Central memory CD4-positive, alpha-beta T cell (primary cell): ENCODE measurements around the gene GABRA5.
"Not testable (repeated sequence)": the region's sequence is repeated elsewhere in the genome, so short reads cannot be mapped to it uniquely, and the experiment has no call there.

ENCODE experiments used
- DNase-seq: peaks from one replicate; pipeline ENCODE4 v3.0.0; 2022

The GABRA5 gene

DNA sequence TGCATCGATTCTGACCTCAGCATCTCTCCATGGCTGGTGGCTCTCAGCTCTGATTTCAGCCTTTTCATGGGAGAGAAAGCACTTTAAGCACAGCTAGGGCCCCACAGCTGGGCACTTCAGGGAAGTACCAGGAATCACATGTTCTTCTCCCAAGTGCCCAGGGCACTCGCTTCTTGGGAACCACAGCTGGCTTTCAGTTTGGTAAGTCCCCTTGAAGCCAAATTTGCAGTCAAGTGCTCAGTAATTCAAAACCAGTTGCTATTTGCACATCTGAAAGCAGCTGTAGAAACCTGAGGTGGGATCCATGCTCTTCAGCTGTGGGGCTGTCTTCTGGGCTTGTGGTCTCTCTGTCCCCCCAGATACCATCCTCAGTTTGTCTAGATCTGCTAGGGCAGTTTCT is 12.8 kb downstream of the GABRA5 start:
- no peak for DNase-seq

DNA sequence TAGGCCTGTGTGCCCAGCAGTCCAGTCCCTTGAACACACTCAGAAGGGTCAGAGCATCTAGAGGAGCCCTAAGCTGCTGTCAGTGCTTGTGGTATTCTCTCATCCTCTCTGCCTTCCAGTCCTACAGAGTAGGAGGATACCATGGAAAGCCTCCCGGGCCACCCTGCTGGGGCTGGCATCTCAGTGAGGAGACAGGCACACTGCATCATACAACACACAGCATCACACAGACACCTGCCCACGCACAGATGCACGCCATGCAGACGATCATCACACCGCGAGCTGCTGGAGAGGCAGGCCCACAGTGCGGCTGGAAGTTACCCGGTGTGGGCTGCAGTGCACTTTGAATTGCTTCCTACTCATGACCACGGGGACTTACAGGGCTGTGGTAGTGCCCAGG is 15.2 kb downstream of the GABRA5 start:
- DNase-seq, result no peak

DNA sequence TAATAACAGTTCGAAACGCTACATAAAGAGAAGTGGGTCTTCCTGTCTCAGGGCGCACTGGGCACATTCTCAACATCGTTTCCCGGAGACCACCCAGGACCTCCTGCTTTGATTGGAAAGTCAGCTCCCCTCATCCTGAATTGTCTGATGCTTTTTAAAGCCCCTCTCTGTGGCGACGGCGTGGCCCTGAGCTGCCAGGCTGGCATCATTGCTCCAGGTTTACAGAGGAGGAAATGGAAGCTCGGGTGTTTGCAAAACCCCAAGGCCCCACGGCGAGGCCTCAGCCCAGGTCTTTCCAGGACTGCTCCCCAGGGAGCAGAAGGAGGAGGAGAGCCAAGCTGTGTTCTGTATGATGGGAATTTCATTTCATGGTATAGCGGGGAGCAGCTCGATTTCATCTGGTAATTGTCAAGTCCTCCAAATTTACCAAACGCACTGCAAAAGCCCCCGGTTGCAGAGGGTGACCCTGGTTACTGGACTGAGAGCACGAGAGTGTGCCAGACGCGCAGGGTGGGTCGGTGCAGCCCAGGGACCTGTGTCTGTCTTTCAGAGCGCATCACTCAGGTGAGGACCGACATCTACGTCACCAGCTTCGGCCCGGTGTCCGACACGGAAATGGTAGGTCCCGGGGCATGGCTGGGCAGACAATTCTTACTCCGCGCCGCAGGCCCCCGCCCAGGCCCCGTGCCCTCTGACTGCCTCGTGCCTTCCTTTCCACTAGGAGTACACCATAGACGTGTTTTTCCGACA is 15.9 kb downstream of the GABRA5 start:
- no peak for DNase-seq

DNA sequence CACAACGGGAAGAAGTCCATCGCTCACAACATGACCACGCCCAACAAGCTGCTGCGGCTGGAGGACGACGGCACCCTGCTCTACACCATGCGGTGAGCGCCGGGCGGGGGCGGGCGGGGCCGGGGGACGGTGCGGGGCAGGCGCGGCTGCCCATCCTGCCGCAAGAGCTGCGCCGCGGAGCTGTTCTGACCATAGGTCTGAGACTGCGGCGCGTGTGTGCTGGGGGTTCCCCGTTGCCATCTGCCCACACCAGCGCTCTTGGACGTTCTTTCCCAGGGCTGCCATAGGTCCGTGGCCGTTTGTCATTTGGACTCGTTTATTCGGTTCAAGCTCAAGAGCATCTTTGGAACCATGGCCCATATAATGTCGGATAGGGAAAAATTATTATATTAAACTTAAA is 16.6 kb downstream of the GABRA5 start:
- no peak for DNase-seq

DNA sequence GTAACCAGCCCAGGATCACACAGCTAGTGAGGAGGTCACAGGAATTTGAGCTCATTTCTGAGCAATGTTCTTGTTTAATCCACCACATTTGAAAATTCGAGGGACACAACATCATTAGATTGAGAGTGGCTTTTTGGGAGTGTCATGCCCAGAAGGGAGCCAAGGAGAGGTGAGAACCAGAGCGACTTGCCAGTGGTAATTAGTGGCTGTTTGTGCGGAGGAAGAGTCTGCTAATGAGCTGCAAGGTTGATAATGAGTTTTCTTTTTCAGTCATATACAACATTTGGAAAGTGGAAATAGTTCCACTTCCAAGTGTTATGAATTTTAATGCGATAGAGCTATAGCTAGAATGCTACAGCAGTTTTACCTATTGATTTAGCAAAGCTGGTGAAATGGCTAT is 19.7 kb downstream of the GABRA5 start:
- no peak for DNase-seq

DNA sequence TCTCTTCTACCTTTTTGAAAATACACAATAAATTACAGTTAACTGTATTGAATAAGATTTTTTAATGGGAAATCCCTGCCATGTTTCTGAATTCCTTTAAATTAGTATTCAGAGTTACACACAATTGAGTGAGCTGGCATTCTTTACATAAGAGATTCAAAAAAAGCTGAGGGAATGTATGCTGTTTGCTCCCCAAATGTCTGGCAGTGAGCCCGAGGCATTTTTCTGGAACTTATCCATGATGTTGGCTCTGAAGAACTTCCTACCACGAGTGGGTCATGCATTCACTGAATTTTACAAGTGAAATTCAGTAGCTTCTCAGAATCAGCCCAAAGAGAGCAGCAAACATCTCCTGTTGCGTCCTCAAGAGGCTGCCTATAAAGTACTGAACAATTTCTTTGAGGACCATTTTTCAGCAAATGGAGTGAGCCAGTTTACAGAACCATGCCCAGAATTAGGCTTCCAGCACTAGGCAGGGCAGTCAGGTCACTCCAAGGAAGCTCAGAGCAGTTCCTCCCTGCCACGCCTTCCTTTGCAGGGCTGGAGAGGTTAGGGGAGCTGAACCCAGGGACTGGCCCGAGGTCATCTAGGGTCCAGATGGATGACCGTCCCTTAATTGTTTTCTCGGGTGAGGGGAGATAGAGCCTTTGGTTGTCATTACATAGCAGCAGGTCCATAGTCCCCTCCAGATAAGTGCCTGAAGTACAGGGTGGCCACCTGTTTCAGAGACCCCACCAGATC is 21.2 kb downstream of the GABRA5 start:
- no peak for DNase-seq

DNA sequence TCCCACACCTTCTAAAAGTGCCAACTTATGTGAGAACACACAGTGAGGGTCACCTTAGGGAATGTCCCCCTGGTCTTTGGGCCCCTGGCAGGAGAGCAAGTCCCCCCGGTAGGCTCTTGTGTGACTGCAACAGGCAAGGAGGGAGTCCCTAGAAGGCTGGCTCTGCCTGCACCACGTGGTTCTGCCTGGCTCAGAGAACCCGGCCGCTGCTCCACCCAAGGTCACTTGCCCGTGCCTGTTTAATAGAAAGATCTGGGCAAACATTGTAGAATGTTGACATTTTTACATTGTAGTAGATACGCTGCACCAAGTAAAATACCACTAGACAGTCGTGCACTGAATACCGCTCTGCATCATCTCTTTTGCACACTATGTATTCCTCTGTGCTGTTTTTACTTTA is 21.9 kb downstream of the GABRA5 start:
- DNase-seq, result no peak

DNA sequence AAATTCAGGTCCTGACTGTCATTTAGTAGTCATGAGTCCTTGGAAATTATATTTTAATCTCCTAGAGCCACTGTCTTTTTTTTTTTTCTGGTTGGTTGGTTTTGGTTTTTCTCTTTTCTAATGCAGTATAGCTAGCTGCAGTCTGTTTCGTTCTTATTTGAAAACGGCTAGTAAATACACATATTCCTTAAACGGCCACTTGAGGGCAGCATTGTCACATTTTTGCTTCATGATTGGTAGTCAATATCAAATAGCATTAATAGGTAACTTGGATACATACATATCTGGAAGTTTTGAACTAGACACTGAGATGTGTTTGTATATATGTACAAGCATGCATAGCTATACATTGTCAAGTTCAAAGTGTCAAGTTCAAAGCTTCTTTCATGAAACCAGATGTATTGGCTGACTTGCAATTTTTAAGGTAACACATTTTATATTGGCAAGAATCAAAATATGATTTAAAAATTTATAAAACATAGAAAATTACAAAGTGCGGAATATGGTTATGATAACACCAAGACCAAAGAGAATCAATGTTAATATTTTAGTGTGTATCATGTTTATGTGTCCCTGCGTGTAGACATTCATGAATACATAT is 22.5 kb downstream of the GABRA5 start:
- DNase-seq, result peak; percentile 6

DNA sequence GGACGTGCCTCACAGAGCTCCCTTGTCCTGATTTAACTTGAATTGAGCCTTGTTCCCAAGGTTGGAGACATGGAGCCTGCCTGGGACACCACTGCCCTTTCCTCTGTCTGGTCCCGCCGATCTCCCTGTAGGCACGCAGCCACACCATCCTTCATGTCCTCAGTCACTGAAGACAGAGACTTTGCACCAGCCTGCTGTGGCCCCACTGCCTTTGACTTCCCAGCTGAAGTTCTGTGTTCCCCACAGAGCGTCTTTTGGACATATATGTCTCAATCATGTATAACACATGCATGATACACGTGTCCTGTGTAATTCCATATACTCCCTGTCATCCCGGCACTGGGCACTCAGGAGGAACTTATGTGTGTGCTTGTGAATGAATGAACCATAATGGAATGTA is 23.6 kb downstream of the GABRA5 start:
- no peak for DNase-seq

DNA sequence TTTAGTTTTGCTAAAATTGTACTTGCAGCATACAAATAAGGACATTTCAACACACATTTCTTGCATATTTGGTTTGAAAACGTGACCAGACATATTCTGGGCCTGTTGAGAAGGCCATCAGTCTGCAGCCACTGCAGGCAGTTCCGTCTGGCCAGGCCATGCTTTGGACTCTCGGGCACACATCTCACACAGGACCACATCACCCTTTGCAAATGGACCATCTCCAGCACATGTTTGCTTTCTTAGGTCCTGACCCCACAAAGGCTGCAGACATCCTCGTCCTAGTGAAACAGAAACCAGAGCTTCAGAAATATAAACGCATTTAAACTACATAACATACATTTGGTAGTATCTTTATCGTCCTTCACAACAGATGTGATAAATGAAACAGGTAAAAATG is 24.1 kb downstream of the GABRA5 start:
- no peak for DNase-seq

DNA sequence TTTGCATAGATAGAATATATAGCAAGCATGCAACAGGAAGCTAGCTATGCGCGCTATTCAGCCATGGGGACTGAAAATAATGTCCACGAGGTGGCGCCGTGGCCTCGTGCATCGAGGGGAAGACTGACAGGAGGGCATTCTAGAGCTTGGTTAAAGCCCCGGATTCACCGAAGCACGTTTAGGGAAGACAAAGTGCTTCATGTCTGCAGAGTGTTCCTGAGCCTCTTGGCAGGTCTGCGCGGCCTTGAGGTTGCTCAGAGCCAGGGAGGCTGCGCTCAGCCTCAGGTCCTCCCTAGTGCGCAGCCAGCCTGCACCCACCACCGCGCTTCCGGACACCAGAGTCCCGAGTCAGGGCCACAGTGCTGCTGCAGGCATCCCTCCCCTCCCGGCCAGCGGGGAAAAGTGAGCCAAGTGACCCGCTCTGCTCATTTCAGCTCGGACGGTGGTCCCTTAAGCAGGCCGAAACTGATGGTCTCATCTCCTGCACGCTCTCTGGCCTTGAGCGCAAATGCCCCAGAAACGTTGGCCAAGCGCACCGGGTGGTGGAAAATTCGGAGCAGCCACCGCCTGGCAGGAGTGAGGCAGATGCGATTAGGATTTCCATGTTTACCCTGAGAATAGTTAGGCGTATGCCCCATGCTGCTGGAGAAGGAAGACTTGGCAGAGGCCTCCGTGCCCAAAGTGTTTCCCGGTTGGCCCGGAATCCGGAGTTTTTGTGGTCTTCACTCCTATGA is 24.8 kb downstream of the GABRA5 start:
- no peak for DNase-seq

DNA sequence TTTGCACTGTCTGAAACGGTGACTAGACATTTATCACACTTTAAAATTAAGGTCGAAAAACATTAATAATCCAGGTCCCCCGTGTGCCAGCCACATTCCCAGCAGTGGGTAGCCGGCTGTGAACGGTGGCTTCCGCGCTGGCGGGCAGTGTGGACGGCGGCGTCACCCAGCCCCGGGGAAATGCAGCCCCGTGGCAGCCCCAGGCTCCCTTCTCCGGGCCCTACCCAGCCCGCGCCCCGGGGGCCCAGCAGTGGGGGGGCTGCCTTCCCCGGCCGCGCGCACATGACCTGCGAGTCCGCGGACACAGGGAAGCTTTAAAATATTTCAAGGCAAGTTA is 25.3 kb downstream of the GABRA5 start:
- no peak for DNase-seq

DNA sequence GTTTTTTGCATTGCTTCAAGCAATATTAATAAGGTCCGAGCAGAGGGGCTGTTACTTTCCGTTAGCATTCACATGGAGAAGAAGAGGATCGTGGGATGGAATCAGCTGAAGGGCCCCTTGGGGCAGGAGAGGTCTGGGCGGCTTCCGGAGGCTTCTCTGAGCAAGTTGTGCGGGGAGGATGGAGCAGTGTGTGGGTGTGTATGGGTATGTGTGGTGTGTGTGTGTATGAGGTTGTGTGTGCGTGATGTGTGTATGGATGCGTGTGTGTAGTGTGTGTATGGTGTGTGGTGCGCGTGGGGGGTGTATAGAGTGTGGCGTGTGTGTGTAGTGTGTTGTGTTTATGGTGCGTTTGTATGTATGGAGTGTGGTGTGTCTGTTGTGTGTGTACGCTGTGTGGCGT is 25.8 kb downstream of the GABRA5 start:
- DNase-seq, result no peak

DNA sequence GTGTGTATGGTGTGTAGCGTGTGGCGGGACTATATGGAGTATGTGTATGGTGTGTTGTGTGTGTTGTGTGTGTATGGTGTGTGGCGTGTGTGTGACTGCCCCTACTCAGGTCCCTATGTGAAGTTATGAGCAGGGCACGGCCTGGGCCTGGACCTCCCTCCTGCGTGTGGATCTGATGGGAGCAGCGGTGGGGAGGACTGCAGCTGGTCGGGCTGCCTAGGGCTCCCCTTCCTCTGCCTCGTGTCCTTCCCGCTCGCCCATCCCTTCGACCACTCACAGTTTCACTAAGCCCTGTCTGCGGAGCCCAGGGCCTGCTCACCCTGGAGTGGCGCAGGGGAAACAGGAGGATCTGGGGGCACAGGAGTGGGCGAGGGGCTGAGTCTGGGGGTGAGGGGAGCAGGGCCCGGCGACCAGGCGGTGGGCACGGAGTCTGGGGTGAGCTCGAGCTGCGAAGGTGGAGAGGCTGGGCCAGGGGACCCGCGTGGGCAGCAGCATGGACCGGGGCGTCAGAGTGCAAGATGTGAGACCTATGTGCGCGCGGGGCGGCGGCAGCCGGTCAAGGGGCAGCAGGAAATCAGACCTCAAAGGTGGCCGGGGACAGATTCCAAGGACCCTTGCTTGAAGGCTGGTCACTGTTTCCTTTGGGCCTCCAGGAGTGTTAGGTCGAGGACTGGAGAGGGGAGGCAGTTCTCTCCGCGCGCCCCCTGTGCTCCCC is 26.6 kb downstream of the GABRA5 start:
- DNase-seq, result no peak

DNA sequence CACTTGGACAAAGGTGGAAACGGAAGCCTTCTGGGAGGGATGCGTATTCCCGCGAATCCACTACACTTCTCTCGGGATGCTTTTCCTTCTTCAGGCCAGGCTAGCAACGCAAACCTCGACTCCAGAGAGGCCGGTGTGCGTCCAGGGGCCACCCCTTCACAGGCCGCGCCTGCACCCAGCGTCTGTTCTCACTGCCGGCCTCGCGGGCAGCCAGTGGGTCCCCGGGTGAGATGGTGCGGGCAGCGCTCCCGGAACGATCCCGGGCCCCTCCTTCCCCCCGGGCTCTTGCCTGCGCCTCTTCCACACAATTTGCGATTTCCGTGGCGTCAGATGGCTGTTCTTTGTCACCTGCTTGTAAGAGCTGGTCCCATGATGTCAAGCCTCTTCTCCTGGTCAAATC is 27.3 kb downstream of the GABRA5 start:
- no peak for DNase-seq

DNA sequence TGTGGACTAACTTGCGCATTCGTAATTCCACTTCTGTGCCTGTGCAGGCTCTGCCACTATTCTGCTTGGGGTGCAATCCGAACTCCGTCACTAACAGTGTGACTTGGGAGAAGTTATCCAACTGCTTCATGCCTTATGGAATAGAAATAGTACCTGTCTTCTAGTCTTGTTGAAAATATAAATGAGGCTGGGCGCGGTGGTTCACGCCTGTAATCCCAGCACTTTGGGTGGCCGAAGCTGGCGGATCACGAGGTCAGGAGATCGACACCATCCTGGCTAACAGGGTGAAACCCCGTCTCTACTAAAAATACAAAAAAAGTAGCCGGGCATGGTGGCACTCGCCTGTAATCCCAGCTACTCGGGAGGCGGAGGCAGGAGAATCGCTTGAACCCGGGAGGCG is 28.5 kb downstream of the GABRA5 start:
- DNase-seq, result not testable (repeated sequence)

DNA sequence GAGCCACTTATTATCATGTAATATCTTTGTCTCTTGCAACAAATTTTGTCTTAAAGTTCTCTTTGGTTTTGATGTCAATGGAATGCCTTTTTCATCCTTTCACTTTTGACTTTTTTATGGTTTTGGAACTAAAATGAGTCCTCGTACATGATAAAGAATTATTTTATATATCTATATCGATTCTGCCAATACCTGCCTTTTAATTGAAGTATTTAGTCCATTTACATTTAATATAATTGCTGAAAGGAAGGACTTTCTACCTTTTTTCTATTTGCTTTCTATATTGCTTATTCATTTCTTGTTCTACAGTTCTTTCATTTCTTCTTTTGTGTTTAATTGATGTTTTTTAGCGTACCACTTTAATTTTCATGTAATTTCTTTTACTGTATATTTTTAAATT is 32.8 kb downstream of the GABRA5 start:
- no peak for DNase-seq

DNA sequence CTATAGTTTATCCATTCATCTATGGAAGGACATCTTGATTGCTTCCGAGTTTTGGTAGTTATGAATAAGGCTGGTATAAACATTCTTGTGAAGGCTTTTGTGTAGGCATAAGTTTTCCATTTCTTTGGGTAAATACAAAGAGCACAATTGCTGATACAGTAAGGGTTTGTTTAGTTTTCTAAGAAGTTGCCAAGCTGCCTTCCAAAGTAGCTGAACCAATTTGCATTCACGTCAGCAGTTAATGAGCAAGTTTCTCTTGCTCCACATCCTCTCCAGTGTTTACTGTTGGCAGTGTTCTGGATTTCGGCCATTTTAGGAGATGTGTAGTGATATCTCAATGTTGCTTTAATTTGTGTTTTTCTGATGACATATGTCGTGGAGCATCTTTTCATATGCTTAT is 34.2 kb downstream of the GABRA5 start:
- no peak for DNase-seq

DNA sequence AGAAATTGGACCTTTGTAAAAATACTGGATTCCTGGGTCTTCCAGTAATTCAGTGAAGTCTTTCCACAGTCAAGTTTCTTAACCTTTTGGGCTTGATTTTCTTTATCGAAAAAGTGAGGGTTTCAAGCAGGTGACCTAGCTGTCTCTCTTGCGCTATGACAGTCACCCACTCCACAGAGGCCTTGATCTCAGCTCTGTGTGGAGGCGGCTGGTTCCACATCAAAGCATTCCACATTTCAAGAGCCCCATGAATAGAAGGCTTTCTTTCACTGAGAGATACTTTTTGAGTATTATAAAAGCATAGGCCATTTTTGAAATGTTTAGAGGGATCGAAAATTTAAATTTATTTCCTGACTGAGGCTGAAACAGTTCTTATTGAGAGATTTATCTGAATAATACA is 43.9 kb downstream of the GABRA5 start:
- no peak for DNase-seq

DNA sequence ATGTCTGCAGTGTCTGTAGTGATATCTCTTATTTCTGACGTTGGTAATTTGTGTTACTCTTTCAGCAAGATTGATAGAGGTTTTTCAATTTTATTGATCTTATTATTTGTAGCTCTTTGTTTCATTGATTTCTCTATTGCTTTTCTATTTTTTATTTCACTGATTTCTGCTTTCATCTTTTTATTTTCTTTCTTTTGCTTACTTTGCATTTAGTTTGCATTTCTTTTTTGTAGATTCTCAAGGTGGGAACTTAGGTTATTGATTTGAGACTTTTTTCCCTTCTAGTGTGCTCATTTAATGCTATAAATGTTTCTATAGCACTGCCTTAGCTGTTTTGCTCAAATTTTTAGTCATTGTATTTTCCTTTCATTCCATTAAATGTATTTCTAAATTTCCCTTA is 54.6 kb downstream of the GABRA5 start:
- DNase-seq, result no peak

DNA sequence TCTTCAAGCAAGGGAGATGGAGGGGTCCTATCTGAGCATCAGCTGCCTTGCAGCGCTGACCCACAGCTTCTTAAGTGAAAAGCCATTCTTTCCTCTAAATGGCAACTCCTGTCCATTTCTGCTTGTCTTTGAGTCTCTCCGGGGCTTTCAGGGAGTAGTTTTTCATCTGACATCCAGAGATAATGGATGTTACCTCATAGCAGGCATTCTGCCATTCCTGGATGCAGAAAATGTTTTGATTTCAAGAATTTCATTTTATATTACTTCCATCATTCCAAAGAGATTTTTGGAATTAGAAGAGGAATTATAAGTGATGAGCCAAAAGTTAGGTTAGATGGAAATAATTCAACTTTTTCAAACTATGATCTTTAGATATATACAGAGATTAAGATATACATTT is 59.2 kb downstream of the GABRA5 start:
- DNase-seq, result no peak

DNA sequence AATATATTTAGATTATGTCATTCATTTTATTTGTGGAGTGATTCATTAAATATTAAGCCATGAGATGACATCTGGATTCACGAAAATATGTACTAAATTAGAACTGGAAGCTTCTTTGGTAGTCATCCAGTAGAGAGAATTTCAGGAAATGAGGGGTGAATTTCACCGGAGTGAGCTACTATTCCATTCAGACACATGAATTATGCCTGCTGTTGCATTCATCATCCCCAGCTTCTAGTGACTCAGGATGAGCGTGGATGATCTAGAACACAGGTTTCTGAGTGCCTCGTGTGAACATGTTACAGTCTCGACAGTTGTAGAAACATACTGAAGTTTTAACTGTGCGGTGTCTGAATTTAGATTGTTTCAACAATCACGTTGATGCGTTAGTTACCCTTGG is 61.2 kb downstream of the GABRA5 start:
- no peak for DNase-seq

DNA sequence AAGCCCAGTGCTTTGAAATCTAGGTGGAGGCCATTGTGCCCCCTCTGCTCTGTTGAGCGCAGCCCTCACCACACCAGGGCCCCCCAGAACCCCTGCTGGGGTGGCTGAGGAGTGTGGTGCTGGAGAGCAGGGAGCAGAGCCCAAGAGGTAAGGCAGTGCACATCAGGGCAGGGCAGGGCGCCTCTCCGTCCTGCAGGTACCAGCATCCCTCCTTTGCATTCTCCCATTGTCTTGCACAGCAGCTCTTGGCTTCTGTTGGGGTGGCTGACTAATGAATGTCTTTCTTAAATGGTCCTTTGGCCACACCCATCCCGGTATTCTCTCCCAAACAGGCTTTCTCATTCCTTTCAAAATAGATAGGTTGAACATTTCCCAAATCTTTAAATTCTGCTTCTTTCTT is 62.7 kb downstream of the GABRA5 start:
- DNase-seq, result no peak
